Neutrophil (primary cell): Measurements from ENCODE around the gene C9orf43.

Experiments used
- H3K27ac ChIP-seq: fragments of 200-600 bp; sonication (generic); 2 replicates; pipeline ENCODE4 v1.5.1; 2016; ENCODE audit warnings: mild to moderate bottlenecking, moderate library complexity
- H3K27me3 ChIP-seq: fragments of 200-600 bp; sonication (generic); 2 replicates; pipeline ENCODE4 v1.6.0; 2016; ENCODE audit warnings: mild to moderate bottlenecking
- H3K36me3 ChIP-seq: fragments of 200-600 bp; sonication (generic); 2 replicates; pipeline ENCODE4 v1.5.1; 2017
- H3K4me1 ChIP-seq, 2 experiments: fragments of 200-600 bp in 1 of 2; sonication (generic) in 1 of 2; 1 replicate in 1 of 2; 2 replicates in 1 of 2; pipeline versions ENCODE4 v1.5.1 to v1.6.1; 2013 to 2016; ENCODE audit warnings: low read depth in 1 of 2, low read length in 1 of 2, mild to moderate bottlenecking in 1 of 2, moderate library complexity in 1 of 2; ENCODE audit not compliant: control insufficient read depth in 1 of 2, insufficient read depth in 1 of 2
- H3K4me3 ChIP-seq, 2 experiments: fragments of 200-600 bp in 1 of 2; sonication (generic) in 1 of 2; 1 replicate in 1 of 2; 2 replicates in 1 of 2; pipeline ENCODE4 v1.5.1; 2013 to 2016; ENCODE audit warnings: low read depth in 1 of 2, low read length in 1 of 2, mild to moderate bottlenecking in 1 of 2, moderate library complexity in 1 of 2
- H3K9me3 ChIP-seq: fragments of 200-600 bp; sonication (generic); 2 replicates; pipeline ENCODE4 v1.5.1; 2016
- CTCF ChIP-seq: fragments of 200-600 bp; sonication (generic); IDR thresholded peaks from 2 replicates; pipeline ENCODE4 v1.5.1; 2016; ENCODE audit warnings: antibody characterized with exemption

The C9orf43 gene

GRCh38 chr9:113389451-113389850 is 21.1 kb upstream of the C9orf43 start:
- H3K36me3 ChIP-seq = peaks cover 83% of the 10 kb centered on the region
- no peak for TF ChIP-seq CTCF
- no peak overlapping the region for H3K4me3 ChIP-seq
- H3K4me1 ChIP-seq = no peaks in the 10 kb centered on the region
- H3K27ac ChIP-seq = no peak overlapping the region
- H3K27me3 ChIP-seq = no peaks in the 10 kb centered on the region
- no peaks in the 10 kb centered on the region for H3K9me3 ChIP-seq

GRCh38 chr9:113390192-113390960 is 20.2 kb upstream of the C9orf43 start:
- TF ChIP-seq CTCF = no peak

GRCh38 chr9:113391917-113392316 is 18.6 kb upstream of the C9orf43 start:
- Histone ChIP-seq H3K36me3 (peaks cover 80% of the 10 kb centered on the region), H3K4me3 (no peak overlapping the region)

More at GRCh38 chr9:113390192-113390960, 20.2 kb upstream of the C9orf43 start:
- H3K4me3 ChIP-seq = no peak overlapping the region
- H3K9me3 ChIP-seq = no peaks in the 10 kb centered on the region
- H3K36me3 ChIP-seq = peaks cover 88% of the 10 kb centered on the region
- H3K4me1 ChIP-seq = no peaks in the 10 kb centered on the region
- H3K27me3 ChIP-seq = no peaks in the 10 kb centered on the region
- no peak overlapping the region for H3K27ac ChIP-seq

GRCh38 chr9:113393281-113393680 is 17.3 kb upstream of the C9orf43 start:
- H3K4me1 ChIP-seq = no peaks in the 10 kb centered on the region
- H3K4me3 ChIP-seq = no peak overlapping the region
- H3K36me3 ChIP-seq = peaks cover 68% of the 10 kb centered on the region
- no peaks in the 10 kb centered on the region for H3K27me3 ChIP-seq
- H3K9me3 ChIP-seq = no peaks in the 10 kb centered on the region
- no peak for TF ChIP-seq CTCF
- no peak overlapping the region for H3K27ac ChIP-seq

More at GRCh38 chr9:113391917-113392316, 18.6 kb upstream of the C9orf43 start:
- Histone ChIP-seq H3K4me1 (no peaks in the 10 kb centered on the region), H3K9me3 (no peaks in the 10 kb centered on the region), H3K27ac (no peak overlapping the region), H3K27me3 (no peaks in the 10 kb centered on the region)
- no peak for TF ChIP-seq CTCF

- peaks cover 6 to 7% of the 10 kb centered on the region in 2 experiments for H3K4me1 ChIP-seq
- H3K4me3 ChIP-seq = no peak overlapping the region
- no peaks in the 10 kb centered on the region for H3K27me3 ChIP-seq
- no peak for TF ChIP-seq CTCF
- H3K36me3 ChIP-seq = peaks cover 49% of the 10 kb centered on the region
- H3K27ac ChIP-seq = no peak overlapping the region
- no peaks in the 10 kb centered on the region for H3K9me3 ChIP-seq
Measured at GRCh38 chr9:113395000-113395861, 15.3 kb upstream of the C9orf43 start.
